ENCODE data around the gene HIPK4.

The HIPK4 gene

GRCh38 chr19:40417643-40417981 lies 27.6 kb upstream of the HIPK4 start:
- no peaks in the 10 kb centered on the region for H3K9me3 ChIP-seq (ENCODE audit: insufficient read depth, low read depth, low read length)
- no peak overlapping the region for H3K4me3 ChIP-seq (ENCODE audit: low read length, poor library complexity, severe bottlenecking)
- H3F3A ChIP-seq (ENCODE audit: low read depth) = no peaks in the 10 kb centered on the region
- H2AFZ ChIP-seq (ENCODE audit: low read length) = no peak overlapping the region
- H3K36me3 ChIP-seq (ENCODE audit: insufficient read depth, low read length) = no peaks in the 10 kb centered on the region
- no peaks in the 10 kb centered on the region for H3K79me2 ChIP-seq (ENCODE audit: insufficient read depth, low read length)
- peaks cover 12% of the 10 kb centered on the region for H3K4me1 ChIP-seq (ENCODE audit: insufficient read depth, low read length, poor library complexity, severe bottlenecking)
- no peaks in the 10 kb centered on the region for H3K27me3 ChIP-seq (ENCODE audit: insufficient read depth, low read length, poor library complexity, severe bottlenecking)
- no peak overlapping the region for H3K9ac ChIP-seq (ENCODE audit: low read depth, low read length, poor library complexity, severe bottlenecking)
- no peaks in the 10 kb centered on the region for H3K9me2 ChIP-seq (replicated peaks; ENCODE audit: low read depth, low read length)
- TF ChIP-seq, protein P1, sequence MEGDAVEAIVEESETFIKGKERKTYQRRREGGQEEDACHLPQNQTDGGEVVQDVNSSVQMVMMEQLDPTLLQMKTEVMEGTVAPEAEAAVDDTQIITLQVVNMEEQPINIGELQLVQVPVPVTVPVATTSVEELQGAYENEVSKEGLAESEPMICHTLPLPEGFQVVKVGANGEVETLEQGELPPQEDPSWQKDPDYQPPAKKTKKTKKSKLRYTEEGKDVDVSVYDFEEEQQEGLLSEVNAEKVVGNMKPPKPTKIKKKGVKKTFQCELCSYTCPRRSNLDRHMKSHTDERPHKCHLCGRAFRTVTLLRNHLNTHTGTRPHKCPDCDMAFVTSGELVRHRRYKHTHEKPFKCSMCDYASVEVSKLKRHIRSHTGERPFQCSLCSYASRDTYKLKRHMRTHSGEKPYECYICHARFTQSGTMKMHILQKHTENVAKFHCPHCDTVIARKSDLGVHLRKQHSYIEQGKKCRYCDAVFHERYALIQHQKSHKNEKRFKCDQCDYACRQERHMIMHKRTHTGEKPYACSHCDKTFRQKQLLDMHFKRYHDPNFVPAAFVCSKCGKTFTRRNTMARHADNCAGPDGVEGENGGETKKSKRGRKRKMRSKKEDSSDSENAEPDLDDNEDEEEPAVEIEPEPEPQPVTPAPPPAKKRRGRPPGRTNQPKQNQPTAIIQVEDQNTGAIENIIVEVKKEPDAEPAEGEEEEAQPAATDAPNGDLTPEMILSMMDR (conservative IDR thresholded peaks at IDR 0.05; ENCODE audit: low read length) = no peak
- no peak for TF ChIP-seq EZH2phosphoT487 (IDR thresholded peaks at IDR 0.05; ENCODE audit: borderline replicate concordance)
- H4K20me1 ChIP-seq (ENCODE audit: insufficient read depth, low read length, poor library complexity, severe bottlenecking) = no peaks in the 10 kb centered on the region
- no peak overlapping the region for H3K4me2 ChIP-seq (ENCODE audit: low read depth, low read length, poor library complexity, severe bottlenecking)

DNA sequence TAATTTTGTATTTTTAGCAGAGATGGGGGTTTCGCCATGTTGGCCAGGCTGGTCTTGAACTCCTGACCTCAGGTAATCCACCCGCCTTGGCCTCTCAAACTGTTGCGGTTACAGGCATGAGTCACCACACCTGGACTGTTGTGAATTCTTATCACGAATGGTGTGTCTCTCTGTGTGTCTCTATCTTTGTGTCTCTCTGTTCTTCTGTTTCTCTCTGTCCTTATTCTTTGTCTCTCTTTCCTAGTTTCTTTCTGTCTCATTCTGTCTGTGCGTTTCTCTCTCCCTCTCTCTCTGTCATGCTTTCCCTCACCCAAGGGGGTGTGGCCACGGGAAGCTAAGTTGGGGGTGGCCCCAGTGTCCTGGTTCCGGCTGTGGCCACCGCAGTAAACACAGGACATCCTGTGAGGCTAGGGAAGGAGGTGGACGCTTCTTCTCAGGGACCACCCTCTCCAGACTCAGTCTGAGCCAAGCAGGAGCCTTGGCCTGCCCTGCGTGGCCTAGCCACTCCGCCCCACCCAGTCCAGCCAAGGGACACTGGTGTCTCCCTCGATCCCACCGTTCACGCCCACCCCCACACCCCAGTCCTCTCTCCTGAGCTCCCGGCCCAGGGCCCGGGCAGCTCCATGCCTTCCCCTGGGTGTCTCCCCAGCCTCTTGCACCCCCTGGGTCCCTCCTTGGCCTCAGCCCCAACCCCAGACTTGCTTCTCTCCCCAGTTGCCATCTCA lies 27.1 kb upstream of the HIPK4 start:
- Histone ChIP-seq H4K20me1 (ENCODE audit: insufficient read depth, low read length, poor library complexity, severe bottlenecking) (no peaks in the 10 kb centered on the region), H3K9ac (ENCODE audit: low read depth, low read length, poor library complexity, severe bottlenecking) (no peak overlapping the region), H2AFZ (ENCODE audit: low read length) (no peak overlapping the region), H3K4me1 (ENCODE audit: insufficient read depth, low read length, poor library complexity, severe bottlenecking) (peaks cover 12% of the 10 kb centered on the region), H3K36me3 (ENCODE audit: insufficient read depth, low read length) (no peaks in the 10 kb centered on the region), H3K9me2 (replicated peaks; ENCODE audit: low read depth, low read length) (no peaks in the 10 kb centered on the region), H3K4me2 (ENCODE audit: low read depth, low read length, poor library complexity, severe bottlenecking) (no peak overlapping the region), H3K4me3 (ENCODE audit: low read length, poor library complexity, severe bottlenecking) (no peak overlapping the region), H3K9me3 (ENCODE audit: insufficient read depth, low read depth, low read length) (no peaks in the 10 kb centered on the region), H3K79me2 (ENCODE audit: insufficient read depth, low read length) (no peaks in the 10 kb centered on the region), H3K27me3 (ENCODE audit: insufficient read depth, low read length, poor library complexity, severe bottlenecking) (no peaks in the 10 kb centered on the region), H3F3A (ENCODE audit: low read depth) (no peaks in the 10 kb centered on the region)
- TF ChIP-seq, protein P1 (conservative IDR thresholded peaks at IDR 0.05; ENCODE audit: low read length) = no peak
- TF ChIP-seq EZH2phosphoT487 (IDR thresholded peaks at IDR 0.05; ENCODE audit: borderline replicate concordance) = no peak

DNA sequence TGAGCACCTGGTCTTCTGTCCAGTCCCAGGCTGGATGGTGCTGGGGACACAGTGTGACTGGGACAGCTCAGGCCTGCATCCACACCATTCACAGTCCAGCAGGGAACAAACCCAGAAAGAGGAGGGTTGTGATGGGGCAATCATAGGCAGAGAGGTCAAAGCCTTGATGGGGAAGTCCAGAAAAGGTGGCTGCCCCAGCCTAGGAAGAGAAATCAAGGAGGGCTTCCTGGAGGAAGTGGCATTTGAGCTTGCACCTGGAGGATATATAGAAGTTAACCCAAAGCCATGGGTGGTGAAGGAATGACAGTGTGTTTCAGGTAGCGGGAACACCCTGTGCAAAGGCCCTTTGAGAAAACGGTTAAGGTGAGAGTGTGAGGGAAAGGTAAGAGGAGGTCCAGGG lies 25.8 kb upstream of the HIPK4 start:
- H4K20me1 ChIP-seq (ENCODE audit: insufficient read depth, low read length, poor library complexity, severe bottlenecking) = no peaks in the 10 kb centered on the region
- no peak overlapping the region for H2AFZ ChIP-seq (ENCODE audit: low read length)
- no peaks in the 10 kb centered on the region for H3K9me2 ChIP-seq (replicated peaks; ENCODE audit: low read depth, low read length)
- no peak overlapping the region for H3K9ac ChIP-seq (ENCODE audit: low read depth, low read length, poor library complexity, severe bottlenecking)
- no peaks in the 10 kb centered on the region for H3K9me3 ChIP-seq (ENCODE audit: insufficient read depth, low read depth, low read length)
- no peak overlapping the region for H3K4me3 ChIP-seq (ENCODE audit: low read length, poor library complexity, severe bottlenecking)
- TF ChIP-seq, protein P1 (conservative IDR thresholded peaks at IDR 0.05; ENCODE audit: low read length) = no peak
- TF ChIP-seq EZH2phosphoT487 (IDR thresholded peaks at IDR 0.05; ENCODE audit: borderline replicate concordance) = no peak
- no peak overlapping the region for H3K4me2 ChIP-seq (ENCODE audit: low read depth, low read length, poor library complexity, severe bottlenecking)
- H3K27me3 ChIP-seq (ENCODE audit: insufficient read depth, low read length, poor library complexity, severe bottlenecking) = no peaks in the 10 kb centered on the region
- H3K36me3 ChIP-seq (ENCODE audit: insufficient read depth, low read length) = no peaks in the 10 kb centered on the region
- H3K79me2 ChIP-seq (ENCODE audit: insufficient read depth, low read length) = no peaks in the 10 kb centered on the region
- peaks cover 7% of the 10 kb centered on the region for H3K4me1 ChIP-seq (ENCODE audit: insufficient read depth, low read length, poor library complexity, severe bottlenecking)
- H3F3A ChIP-seq (ENCODE audit: low read depth) = no peaks in the 10 kb centered on the region
